Erythroblast (primary cell): Measurements from ENCODE around the gene CACNA1C.

ENCODE experiments used
- GATA1 ChIP-seq: IDR thresholded peaks from 2 replicates; pipeline ENCODE4 v1.6.1; 2011; ENCODE audit warnings: low read depth, mild to moderate bottlenecking, control low read depth, low read length, moderate library complexity
- POLR2A ChIP-seq: IDR thresholded peaks from 2 replicates; pipeline ENCODE4 v1.6.1; 2011; ENCODE audit warnings: mild to moderate bottlenecking, low read length

DNA sequence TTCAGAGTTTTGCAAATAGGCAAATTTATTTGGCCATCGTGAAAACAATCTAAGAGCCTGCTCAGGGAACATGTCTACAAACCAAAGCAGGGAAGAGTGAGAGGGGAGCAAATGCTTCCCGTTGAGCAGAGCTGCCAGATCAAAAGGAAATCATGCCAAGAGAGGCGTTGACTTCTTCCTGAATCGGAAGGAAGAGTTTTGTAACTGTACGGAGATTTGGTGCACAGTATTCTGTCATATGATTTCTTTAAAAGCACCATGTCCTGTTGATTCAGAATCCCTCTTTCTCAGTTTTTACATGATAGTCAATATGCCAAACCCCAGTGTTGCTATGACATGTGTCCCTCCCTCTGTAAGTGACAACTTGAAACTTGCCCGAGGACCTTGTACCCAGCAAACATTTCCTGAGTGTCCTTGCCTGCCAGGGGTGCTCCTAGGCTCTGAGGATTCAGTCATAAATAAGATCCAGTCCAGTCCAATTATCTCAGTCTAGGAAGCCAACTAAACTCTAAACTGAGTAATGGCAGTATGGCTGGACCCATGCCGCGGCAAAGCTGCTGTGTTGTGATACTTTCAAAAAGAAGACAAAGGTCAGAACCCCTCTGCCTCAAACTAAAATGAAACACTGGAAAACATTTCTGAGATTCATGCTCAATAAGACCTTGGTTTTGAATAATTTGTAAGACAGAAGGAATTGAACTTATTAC, 441.9 kb downstream of the CACNA1C start:
- TF ChIP-seq POLR2A (no peak), GATA1 (no peak)
